ENCODE data around the gene IL12RB2.
"Not testable (repeated sequence)": the region's sequence is repeated elsewhere in the genome, so short reads cannot be mapped to it uniquely, and the experiment has no call there.

IL12RB2 gene

DNA sequence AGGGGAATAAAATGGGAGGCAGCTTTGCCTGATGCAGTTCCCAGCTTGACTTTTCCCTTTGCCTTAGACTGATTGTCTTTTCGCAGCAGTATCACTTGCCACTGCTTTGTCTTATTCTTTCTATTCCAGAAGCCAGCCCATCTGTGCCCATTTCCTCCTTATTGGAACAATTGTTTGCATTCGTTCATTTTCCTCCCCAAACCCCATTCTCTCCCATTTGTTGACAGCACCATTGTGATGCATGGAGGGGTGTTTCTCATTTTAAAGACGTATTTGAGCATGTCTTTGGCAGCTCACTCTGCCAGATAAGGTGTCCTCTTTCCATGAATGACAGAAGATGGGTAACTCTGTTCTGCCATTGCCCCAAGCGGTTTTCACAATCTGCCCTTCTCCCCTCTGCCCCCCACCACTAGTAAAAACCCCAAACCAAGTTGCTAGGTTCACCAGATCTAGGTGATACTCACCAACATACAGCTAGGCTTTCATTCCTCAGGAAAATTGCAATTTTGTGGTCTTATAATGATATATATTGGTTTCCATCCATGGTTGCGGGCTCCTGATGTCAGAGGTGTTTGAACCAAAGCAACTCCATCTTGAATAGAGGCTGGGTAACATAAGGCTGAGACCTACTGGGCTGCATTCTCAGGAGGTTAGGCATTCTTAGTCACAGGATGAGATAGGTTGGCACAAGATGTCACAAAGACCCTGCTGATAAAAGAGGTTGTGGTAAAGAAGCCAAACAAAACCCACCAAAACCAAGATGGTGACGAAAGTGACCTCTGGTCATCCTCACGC is 91.7 kb downstream of the IL12RB2 start:
- TF ChIP-seq, protein P1, sequence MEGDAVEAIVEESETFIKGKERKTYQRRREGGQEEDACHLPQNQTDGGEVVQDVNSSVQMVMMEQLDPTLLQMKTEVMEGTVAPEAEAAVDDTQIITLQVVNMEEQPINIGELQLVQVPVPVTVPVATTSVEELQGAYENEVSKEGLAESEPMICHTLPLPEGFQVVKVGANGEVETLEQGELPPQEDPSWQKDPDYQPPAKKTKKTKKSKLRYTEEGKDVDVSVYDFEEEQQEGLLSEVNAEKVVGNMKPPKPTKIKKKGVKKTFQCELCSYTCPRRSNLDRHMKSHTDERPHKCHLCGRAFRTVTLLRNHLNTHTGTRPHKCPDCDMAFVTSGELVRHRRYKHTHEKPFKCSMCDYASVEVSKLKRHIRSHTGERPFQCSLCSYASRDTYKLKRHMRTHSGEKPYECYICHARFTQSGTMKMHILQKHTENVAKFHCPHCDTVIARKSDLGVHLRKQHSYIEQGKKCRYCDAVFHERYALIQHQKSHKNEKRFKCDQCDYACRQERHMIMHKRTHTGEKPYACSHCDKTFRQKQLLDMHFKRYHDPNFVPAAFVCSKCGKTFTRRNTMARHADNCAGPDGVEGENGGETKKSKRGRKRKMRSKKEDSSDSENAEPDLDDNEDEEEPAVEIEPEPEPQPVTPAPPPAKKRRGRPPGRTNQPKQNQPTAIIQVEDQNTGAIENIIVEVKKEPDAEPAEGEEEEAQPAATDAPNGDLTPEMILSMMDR (IDR thresholded peaks at IDR 0.05; ENCODE audit: insufficient read depth, low read depth, low read length, missing control alignments) = no peak
- H3K4me3 ChIP-seq (ENCODE audit: low read depth, low read length) = no peak overlapping the region
- no peak for DNase-seq (ENCODE audit: low read depth)

DNA sequence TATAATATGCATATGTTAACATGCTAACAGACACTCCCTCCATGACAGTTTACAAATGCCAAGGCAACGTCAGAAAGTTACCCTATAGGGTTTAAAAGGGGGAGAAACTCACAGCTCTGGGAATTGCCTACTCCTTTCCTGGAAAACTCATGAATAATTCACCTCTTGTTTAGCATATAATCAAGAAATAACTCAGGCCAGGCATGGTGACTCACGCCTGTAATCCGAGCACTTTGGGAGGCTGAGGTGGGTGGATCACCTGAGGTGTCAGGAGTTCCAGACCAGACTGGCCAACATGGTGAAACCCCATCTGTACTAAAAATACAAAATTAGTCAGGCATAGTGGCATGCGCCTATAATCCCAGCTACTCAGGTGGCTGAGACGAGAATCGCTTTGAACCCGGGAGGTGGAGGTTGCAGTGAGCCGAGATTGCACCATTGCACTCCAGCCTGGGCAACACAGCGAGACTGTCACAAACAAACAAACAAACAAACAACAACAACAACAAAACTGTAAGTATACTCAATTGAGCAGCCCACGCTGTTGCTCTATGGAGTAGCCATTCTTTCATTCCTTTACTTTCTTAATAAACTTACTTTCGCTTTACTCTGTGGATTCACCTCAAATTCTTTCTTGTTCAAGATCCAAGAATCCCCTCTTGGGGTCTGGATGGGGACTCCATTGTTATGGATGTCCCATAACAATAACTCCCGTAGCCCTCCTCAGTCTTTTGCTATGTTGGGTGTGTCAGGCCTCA is 92.5 kb downstream of the IL12RB2 start:
- DNase-seq (ENCODE audit: low read depth); H3K4me3 ChIP-seq (ENCODE audit: low read depth, low read length): not testable (repeated sequence)

GRCh38 chr1:67401443-67401842 is 93.8 kb downstream of the IL12RB2 start:
- TF ChIP-seq, protein P1 (IDR thresholded peaks at IDR 0.05; ENCODE audit: insufficient read depth, low read depth, low read length, missing control alignments) = no peak
- no peak for DNase-seq (ENCODE audit: low read depth)

GRCh38 chr1:67404212-67404620 is 96.5 kb downstream of the IL12RB2 start:
- TF ChIP-seq, protein P1 (IDR thresholded peaks at IDR 0.05; ENCODE audit: insufficient read depth, low read depth, low read length, missing control alignments) = no peak
- H3K4me3 ChIP-seq (ENCODE audit: low read depth, low read length) = no peak overlapping the region
- DNase-seq (ENCODE audit: low read depth) = no peak

More at GRCh38 chr1:67401443-67401842, 93.8 kb downstream of the IL12RB2 start:
- H3K4me3 ChIP-seq (ENCODE audit: low read depth, low read length) = no peak overlapping the region

GRCh38 chr1:67405473-67406245 is 98.0 kb downstream of the IL12RB2 start:
- TF ChIP-seq, protein P1 (IDR thresholded peaks at IDR 0.05; ENCODE audit: insufficient read depth, low read depth, low read length, missing control alignments) = no peak
- no peak for DNase-seq (ENCODE audit: low read depth)
- no peak overlapping the region for H3K4me3 ChIP-seq (ENCODE audit: low read depth, low read length)

GRCh38 chr1:67407498-67407897 is 99.8 kb downstream of the IL12RB2 start:
- DNase-seq (ENCODE audit: low read depth) = no peak
- no peak overlapping the region for H3K4me3 ChIP-seq (ENCODE audit: low read depth, low read length)
- TF ChIP-seq, protein P1 (IDR thresholded peaks at IDR 0.05; ENCODE audit: insufficient read depth, low read depth, low read length, missing control alignments) = no peak

DNA sequence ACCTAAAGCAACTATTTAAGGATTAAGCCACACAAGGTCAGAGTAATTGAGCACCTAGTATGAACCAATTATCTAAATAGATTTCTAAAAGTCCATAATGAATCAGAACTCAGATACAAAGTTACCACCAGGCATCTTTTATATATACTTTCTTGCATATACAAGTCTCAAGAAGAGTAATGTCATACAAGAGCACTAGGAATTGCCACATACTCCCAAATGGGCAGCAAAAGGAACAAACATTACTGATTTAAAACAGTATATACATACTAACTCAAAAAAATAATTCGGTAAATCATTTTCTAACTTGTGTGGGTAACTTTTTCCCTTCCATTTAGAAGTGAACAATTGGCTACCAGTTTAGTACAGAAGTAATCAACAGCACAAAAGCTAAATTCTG is 100.5 kb downstream of the IL12RB2 start:
- TF ChIP-seq, protein P1 (IDR thresholded peaks at IDR 0.05; ENCODE audit: insufficient read depth, low read depth, low read length, missing control alignments) = no peak
- no peak overlapping the region for H3K4me3 ChIP-seq (ENCODE audit: low read depth, low read length)
- DNase-seq (ENCODE audit: low read depth) = no peak

DNA sequence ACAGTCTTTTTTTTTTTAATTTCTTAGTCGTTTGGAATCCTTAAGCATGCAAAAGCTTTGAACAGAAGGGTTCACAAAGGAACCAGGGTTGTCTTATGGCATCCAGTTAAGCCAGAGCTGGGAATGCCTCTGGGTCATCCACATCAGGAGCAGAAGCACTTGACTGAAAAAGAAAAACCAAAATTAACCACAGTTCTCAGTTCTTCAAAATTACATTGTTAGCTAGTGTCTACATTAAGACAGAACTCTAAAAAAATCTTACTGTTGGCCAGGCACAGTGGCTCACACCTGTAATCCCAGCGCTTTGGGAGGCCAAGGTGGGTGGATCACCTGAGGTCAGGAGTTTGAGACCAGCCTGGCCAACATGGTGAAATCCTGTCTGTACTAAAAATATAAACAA is 105.4 kb downstream of the IL12RB2 start:
- DNase-seq (ENCODE audit: low read depth); H3K4me3 ChIP-seq (ENCODE audit: low read depth, low read length): not testable (repeated sequence)
